Colonic mucosa (tissue), 4 donors: ENCODE results near the gene FAM107B. TPM values are rescaled to one million over a fixed set of nuclear protein-coding genes. Genes with fewer than 3 reads are reported as not detected.

Experiments
- DNase-seq: peaks from one replicate; pipeline ENCODE4 v3.0.0-alpha.2; 2020
- H3K27ac ChIP-seq: fragments of 200-600 bp; one replicate; pipeline ENCODE4 v1.8.0; 2021
- H3K27me3 ChIP-seq: fragments of 200-600 bp; one replicate; pipeline ENCODE4 v1.8.0; 2021
- H3K36me3 ChIP-seq: fragments of 200-600 bp; one replicate; pipeline ENCODE4 v1.8.0; 2021
- H3K4me1 ChIP-seq: fragments of 200-600 bp; one replicate; pipeline ENCODE4 v1.8.0; 2021; ENCODE audit warnings: mild to moderate bottlenecking
- H3K4me3 ChIP-seq: fragments of 200-600 bp; one replicate; pipeline ENCODE4 v1.8.0; 2021
- H3K9ac ChIP-seq, 2 donors: one replicate each; pipeline ENCODE4 v1.7.0; 2013; ENCODE audit warnings: control low read depth in 2 of 2, low read depth in 2 of 2, low read length in 2 of 2
- H3K9me3 ChIP-seq: fragments of 200-600 bp; one replicate; pipeline ENCODE4 v1.8.0; 2021
- CTCF ChIP-seq: fragments of 200-600 bp; IDR thresholded peaks from one replicate; pipeline ENCODE4 v1.8.0; 2022; ENCODE audit warnings: antibody characterized with exemption, mild to moderate bottlenecking
- intact Hi-C: fragments of 100-400 bp; cut with DNase I; formaldehyde crosslinking; loops from one replicate; pipeline ENCODE4 v1.14.1; 2022
- total RNA-seq, 2 donors: library from RNA; stranded (reverse); fragmentation: NEBNext Ultra II Directional in 1 of 2; extraction: Animal tissue kit (Norgen Biotek cat#: 25700) in 1 of 2; gene quantifications; one replicate each; pipeline ENCODE4 v1.2.1, GENCODE V29; 2021
- donor health status: healthy.
- donor health status: DM: no; HTN: no; CAD: no.
- donor health status: DM: no; HTN: no; CAD: no.

Gene FAM107B
- total RNA-seq, 2 donors from 2014 or later: 36.3 to 71.5 TPM

GRCh38 chr10:14533295-14533694, 241.4 kb downstream of the FAM107B start:
- no peak for DNase-seq
- Histone ChIP-seq H3K4me3 (no peak overlapping the region), H3K27ac (peak overlapping the region; percentile 7), H3K9me3 (no peaks in the 10 kb centered on the region), H3K4me1 (peaks cover 7% of the 10 kb centered on the region), H3K27me3 (no peaks in the 10 kb centered on the region), H3K36me3 (no peaks in the 10 kb centered on the region), H3K9ac (peak overlapping the region in 1 of 2 donors; percentile 80)
- intact Hi-C loops: no loop called here
- no peak for TF ChIP-seq CTCF

GRCh38 chr10:14532473-14533251, 242.0 kb downstream of the FAM107B start:
- no peak for TF ChIP-seq CTCF
- Histone ChIP-seq H3K4me1 (peaks cover 7% of the 10 kb centered on the region), H3K27me3 (no peaks in the 10 kb centered on the region), H3K4me3 (no peak overlapping the region), H3K27ac (peak overlapping the region; percentile 7), H3K36me3 (no peaks in the 10 kb centered on the region), H3K9me3 (no peaks in the 10 kb centered on the region), H3K9ac (peak overlapping the region in 1 of 2 donors; percentile 80)
- intact Hi-C loops: no loop called here
- DNase-seq: peak; percentile 64

- peaks cover 10% of the 10 kb centered on the region for H3K4me1 ChIP-seq
- H3K27ac ChIP-seq: peak overlapping the region; percentile 7
- intact Hi-C loops: no loop called here
These were observed 242.7 kb downstream of the FAM107B start for GRCh38 chr10:14531974-14532373.

GRCh38 chr10:14530465-14530864, 244.2 kb downstream of the FAM107B start:
- TF ChIP-seq CTCF: no peak
- H3K4me1 ChIP-seq: peaks cover 11% of the 10 kb centered on the region
- intact Hi-C loops: no loop called here

More at GRCh38 chr10:14531974-14532373, 242.7 kb downstream of the FAM107B start:
- Histone ChIP-seq H3K9me3 (no peaks in the 10 kb centered on the region), H3K9ac (peak overlapping the region in 1 of 2 donors; percentile 80), H3K4me3 (no peak overlapping the region), H3K27me3 (no peaks in the 10 kb centered on the region), H3K36me3 (no peaks in the 10 kb centered on the region)
- no peak for TF ChIP-seq CTCF
- no peak for DNase-seq

GRCh38 chr10:14529351-14529750, 245.3 kb downstream of the FAM107B start:
- H3K4me1 ChIP-seq: peaks cover 11% of the 10 kb centered on the region
- TF ChIP-seq CTCF: no peak
- no peak overlapping the region for H3K27ac ChIP-seq
- no peak overlapping the region for H3K4me3 ChIP-seq
- DNase-seq: no peak
- H3K27me3 ChIP-seq: no peaks in the 10 kb centered on the region
- intact Hi-C loops: no loop called here
- no peaks in the 10 kb centered on the region for H3K9me3 ChIP-seq
- no peaks in the 10 kb centered on the region for H3K36me3 ChIP-seq
- H3K9ac ChIP-seq: no peak overlapping the region

More at GRCh38 chr10:14530465-14530864, 244.2 kb downstream of the FAM107B start:
- H3K4me3 ChIP-seq: no peak overlapping the region
- DNase-seq: no peak
- no peaks in the 10 kb centered on the region for H3K27me3 ChIP-seq
- H3K9me3 ChIP-seq: no peaks in the 10 kb centered on the region
- H3K36me3 ChIP-seq: no peaks in the 10 kb centered on the region
- no peak overlapping the region for H3K27ac ChIP-seq
- no peak overlapping the region for H3K9ac ChIP-seq
